ENCODE measurements around the gene CTSA.

CTSA gene

GRCh38 chr20:45904583-45905504 lies 13.7 kb downstream of the CTSA start:
- TF ChIP-seq CTCF (IDR thresholded peaks at IDR 0.05; ENCODE audit: low read length, missing control alignments), result no peak
- no peak overlapping the region for H3K4me3 ChIP-seq (replicated peaks; ENCODE audit: low read depth, low read length)
- no peak for DNase-seq (ENCODE audit: low read depth)

GRCh38 chr20:45905505-45906079 lies 14.5 kb downstream of the CTSA start:
- no peak for TF ChIP-seq CTCF (IDR thresholded peaks at IDR 0.05; ENCODE audit: low read length, missing control alignments)
- H3K4me3 ChIP-seq (replicated peaks; ENCODE audit: low read depth, low read length), result no peak overlapping the region
- peak; percentile 57 for DNase-seq (ENCODE audit: low read depth)

- H3K4me3 ChIP-seq (replicated peaks; ENCODE audit: low read depth, low read length), result no peak overlapping the region
- TF ChIP-seq CTCF (IDR thresholded peaks at IDR 0.05; ENCODE audit: low read length, missing control alignments), result no peak
- DNase-seq (ENCODE audit: low read depth), result no peak
Observed at GRCh38 chr20:45907219-45907948, 16.2 kb downstream of the CTSA start.

- H3K4me3 ChIP-seq (replicated peaks; ENCODE audit: low read depth, low read length), result no peak overlapping the region
- no peak for DNase-seq (ENCODE audit: low read depth)
- no peak for TF ChIP-seq CTCF (IDR thresholded peaks at IDR 0.05; ENCODE audit: low read length, missing control alignments)
Observed at GRCh38 chr20:45908084-45908483, 16.9 kb downstream of the CTSA start.

GRCh38 chr20:45909336-45909808 lies 18.2 kb downstream of the CTSA start:
- DNase-seq (ENCODE audit: low read depth), result no peak
- no peak for TF ChIP-seq CTCF (IDR thresholded peaks at IDR 0.05; ENCODE audit: low read length, missing control alignments)
- no peak overlapping the region for H3K4me3 ChIP-seq (replicated peaks; ENCODE audit: low read depth, low read length)

GRCh38 chr20:45909817-45910669 lies 18.9 kb downstream of the CTSA start:
- DNase-seq (ENCODE audit: low read depth), result no peak
- no peak for TF ChIP-seq CTCF (IDR thresholded peaks at IDR 0.05; ENCODE audit: low read length, missing control alignments)
- peak overlapping the region; percentile 38 for H3K4me3 ChIP-seq (replicated peaks; ENCODE audit: low read depth, low read length)
